Glomerular visceral epithelial cell (primary cell): Measurements from ENCODE around the gene RHOT2.
A peak's percentile ranks its signal among the peaks of the same experiment; 100 is the strongest.

Experiments
- DNase-seq: peaks from one replicate; pipeline ENCODE4 v3.0.0-alpha.2; 2016; ENCODE audit errors: extremely low spot score

Gene RHOT2

DNA sequence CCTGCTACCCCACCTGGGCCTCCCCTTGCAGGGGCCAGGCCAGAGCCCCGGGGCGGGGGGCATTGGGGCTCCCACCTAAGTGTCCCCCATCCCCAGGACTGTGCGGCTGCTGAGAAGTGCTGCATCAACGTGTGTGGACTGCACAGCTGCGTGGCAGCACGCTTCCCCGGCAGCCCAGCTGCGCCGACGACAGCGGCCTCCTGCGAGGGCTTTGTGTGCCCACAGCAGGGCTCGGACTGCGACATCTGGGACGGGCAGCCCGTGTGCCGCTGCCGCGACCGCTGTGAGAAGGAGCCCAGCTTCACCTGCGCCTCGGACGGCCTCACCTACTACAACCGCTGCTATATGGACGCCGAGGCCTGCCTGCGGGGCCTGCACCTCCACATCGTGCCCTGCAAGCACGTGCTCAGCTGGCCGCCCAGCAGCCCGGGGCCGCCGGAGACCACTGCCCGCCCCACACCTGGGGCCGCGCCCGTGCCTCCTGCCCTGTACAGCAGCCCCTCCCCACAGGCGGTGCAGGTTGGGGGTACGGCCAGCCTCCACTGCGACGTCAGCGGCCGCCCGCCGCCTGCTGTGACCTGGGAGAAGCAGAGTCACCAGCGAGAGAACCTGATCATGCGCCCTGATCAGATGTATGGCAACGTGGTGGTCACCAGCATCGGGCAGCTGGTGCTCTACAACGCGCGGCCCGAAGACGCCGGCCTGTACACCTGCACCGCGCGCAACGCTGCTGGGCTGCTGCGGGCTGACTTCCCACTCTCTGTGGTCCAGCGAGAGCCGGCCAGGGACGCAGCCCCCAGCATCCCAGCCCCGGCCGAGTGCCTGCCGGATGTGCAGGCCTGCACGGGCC is 35.2 kb upstream of the RHOT2 start:
- no peak for DNase-seq

DNA sequence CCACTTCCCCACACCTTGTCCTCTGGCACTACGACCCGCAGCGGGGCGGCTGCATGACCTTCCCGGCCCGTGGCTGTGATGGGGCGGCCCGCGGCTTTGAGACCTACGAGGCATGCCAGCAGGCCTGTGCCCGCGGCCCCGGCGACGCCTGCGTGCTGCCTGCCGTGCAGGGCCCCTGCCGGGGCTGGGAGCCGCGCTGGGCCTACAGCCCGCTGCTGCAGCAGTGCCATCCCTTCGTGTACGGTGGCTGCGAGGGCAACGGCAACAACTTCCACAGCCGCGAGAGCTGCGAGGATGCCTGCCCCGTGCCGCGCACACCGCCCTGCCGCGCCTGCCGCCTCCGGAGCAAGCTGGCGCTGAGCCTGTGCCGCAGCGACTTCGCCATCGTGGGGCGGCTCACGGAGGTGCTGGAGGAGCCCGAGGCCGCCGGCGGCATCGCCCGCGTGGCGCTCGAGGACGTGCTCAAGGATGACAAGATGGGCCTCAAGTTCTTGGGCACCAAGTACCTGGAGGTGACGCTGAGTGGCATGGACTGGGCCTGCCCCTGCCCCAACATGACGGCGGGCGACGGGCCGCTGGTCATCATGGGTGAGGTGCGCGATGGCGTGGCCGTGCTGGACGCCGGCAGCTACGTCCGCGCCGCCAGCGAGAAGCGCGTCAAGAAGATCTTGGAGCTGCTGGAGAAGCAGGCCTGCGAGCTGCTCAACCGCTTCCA is 34.4 kb upstream of the RHOT2 start:
- DNase-seq = no peak

DNA sequence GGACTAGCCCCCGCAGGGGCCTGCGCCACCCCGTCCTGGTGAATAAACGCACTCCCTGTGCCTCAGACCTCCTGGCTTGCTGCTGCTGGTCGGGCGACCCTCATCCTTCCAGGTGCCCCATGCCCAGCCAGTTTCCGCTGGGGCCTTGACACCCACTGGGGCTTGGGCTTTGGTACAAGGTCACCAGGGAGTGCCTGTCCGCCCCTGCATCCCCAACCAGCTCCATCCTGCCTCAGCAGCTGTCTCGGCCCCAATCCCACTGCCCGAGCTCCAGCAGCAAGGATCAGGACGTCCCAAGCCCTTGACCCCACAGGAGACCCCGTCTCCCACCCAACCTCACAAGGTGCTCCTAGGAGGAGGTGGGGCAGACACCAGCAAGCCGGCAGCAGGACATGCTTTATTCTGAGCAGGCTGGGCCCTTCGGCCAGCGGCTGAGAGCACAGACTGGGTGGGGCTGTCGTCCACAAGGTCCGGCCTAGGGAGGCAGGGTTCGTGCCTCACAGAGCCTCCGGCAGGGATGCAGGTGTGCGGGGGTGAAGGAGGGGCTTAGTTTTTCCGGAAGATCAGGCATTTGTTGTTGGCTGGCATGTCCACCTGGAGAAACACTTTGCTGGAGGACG is 33.8 kb upstream of the RHOT2 start:
- no peak for DNase-seq

DNA sequence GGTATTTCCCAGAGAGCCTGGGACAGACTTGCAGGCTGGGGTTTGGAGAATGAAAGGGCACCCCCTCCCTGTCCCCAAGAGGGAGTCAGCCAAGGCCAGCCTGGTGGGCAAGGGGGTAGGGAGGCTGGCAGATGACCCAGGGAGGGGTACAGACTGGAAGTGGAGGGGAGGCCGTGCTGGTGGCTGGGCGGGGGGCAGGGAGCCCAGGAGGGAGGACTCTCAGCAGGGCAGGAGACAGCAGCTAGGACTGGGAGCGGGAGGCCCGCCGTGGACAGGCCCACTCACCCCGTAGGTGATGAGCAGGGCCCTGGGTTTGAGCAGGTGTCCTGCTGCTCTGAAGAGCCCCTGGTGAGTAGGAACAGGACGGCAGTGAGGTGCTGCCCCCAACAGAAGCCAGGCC is 32.9 kb upstream of the RHOT2 start:
- DNase-seq = no peak

DNA sequence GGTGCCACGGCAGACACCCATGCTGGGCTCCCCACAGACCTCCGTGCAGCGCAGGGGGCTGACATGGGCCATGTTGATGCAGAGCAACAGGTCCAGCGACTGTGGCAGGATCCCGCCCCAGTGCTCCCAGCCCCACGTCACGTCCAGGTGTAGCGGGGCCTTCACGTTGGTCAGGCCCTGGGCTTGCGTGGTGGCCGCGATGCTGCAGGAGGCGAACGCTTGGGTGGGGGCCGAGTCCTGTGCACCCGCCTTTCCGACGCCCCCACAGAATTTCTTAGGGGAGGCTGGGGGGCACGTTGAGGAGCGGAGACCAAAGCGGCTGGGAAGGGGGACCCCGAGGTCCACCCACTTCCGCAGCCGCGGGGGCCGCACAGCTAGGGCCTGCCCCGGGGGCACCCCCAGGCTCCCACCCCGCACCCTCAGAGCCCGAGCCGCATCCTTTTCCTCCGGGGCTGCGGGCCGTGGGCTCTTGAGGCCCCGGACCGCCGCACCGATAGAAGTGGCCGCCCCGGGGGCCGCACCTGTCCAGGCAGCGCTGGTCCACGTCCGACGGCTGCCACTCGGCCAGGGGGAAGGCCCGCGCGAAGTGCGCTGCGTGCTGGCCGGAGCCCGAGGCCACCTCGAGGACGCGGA is 32.2 kb upstream of the RHOT2 start:
- no peak for DNase-seq

DNA sequence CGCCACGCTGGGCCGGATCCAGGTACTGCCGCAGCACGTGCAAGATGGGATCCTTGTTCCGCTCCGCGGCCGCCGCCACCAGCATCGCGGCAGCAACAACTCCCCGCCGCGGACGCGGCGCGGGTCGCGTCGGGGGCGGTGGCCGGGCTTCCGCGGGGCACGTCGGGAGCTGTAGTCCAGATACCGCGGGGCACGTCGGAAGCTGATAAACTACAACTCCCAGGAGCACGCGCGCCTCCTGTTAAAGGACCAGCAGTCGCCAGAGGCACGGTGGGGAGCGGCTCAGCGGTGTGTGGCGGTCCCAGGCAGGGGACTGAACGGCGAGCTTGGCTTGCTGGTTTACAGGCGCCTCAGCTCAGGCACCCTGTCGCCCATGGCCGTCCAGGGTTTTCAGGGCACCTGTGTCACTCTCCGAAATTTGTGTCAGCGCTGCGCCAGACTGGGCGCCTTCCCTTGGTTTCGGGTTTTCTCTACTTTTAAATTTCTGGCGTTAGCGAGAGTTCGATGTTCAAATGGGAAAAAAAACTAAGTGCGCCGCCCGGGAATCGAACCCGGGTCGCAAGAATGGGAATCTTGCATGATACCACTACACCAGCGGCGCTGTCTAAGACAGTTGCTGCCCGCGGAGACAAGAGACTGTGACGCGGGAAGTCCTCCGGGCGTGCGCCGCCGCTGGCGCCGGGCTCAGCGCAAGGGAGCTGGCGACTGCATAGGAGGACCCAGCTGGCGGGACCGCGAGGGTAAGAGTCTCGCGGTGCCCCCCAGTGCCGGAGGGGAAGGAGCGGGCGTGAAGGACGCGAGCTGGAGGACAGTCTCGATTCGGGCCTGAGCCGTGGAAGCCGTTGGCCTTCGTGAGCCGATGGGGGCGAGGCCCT is 31.5 kb upstream of the RHOT2 start, which contains the start of gene METTL26:
METTL26 (minus strand) TSS at position 100 of the 875 bp plus-strand sequence; CDS start at position 85, 15 bp downstream.
- peak; percentile 91 for DNase-seq

DNA sequence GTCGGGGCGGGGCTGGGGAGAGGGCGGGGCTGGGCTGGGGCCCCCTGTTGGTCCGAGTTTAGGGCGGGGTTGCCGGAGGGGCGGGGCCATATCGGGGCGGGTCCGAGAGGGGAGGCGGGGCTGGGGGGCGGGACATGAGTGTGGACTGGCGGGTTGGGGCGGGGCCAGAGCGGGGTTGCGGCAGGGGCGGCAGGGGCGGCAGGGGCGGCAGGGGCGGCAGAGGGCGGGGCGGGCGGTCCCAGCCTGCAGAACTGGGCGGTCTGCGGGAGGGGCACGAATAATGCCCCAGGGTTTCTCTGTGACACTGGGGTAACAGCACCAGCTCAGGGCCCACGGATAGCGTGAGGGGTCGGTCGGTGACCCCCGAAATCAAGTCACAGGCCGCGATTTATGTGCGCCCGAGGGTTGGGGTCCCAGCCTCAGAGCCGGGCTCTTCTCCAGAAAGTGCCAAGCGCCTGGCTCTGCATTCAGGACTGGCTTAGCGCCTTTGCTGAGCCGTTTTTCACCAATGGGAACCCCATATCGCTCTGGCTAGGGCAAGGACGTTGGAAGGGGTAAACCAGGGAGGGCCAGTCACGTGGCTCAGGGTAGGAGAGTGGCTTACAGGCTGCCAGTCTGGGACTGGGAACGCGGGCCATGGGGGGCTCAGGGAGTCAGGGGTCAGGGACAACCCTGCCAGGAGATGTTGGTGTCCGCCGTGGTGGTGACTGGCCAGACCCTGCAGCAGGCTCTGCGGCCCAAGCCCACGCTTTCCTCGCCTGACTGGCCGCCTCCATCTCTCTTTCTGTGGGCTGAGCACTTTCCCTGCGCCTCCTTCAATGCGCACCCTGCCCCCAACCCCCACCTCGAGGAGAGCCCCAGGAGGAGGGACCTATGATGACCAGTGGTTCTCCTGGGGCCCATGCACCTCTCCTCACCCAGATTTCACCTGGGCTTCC is 30.6 kb upstream of the RHOT2 start:
- DNase-seq = peak; percentile 93

DNA sequence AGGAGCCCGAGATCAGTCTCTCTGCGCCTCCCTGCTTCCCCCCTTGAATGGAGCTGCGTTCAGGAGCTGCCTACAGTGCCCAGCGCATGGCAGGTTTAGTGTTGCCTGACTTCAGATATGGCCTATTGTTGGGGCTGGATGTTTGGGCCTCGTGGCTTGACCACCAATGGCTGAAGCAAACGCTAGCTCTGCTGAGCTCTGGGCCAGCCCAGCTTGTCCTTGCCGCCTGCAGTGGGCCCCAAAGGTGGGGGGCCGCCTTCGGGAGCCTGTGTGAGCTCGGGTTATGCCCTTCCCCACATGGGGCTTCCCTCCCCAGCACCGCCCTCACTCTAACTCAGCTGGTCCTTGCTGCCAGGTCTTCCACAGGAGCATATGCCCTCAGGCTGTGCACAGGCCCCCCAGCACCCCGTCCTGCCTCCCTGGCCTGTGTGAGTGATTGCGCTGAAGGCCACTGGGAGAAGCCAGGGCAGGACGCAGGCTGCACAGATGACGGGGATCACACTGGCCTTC is 29.8 kb upstream of the RHOT2 start:
- DNase-seq = no peak

DNA sequence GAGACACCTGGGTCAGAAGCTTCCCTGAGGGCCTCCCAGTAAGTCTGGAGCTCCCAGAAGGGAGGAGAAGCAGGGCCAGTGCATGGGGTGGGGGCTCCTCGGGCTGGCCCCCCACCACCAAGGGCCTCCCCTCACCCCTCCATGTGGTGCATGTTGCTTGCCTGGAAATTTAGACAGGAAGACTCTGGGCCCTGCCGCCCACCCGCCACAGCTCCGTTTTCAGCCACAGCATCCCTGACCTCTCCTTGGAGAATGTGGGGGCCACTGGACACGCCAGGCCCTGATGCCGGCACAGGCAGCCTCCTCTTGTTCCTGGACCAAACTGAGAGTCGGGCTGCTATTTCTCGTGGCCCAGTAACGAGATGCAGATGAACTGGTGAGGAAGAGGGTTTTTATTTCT is 29.1 kb upstream of the RHOT2 start:
- no peak for DNase-seq

DNA sequence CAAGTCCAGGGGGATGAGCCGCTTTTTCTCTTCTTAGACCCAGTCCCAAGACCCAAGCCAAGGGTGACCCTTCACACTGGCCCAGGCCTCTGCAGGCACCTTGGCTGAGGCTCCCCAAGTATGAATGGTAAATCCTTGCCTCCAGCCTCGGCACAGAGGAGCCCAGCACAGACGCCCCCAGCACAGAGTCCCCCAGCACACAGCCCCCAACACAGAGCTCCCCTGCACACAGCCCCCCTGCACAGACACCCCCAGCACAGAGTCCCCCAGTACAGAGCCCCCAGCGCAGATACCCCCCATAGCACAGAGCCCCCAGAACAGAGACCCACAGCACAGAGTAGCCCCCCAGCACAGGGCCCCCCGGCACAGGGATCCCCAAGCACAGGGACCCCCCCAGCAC is 27.3 kb upstream of the RHOT2 start:
- DNase-seq = no peak

DNA sequence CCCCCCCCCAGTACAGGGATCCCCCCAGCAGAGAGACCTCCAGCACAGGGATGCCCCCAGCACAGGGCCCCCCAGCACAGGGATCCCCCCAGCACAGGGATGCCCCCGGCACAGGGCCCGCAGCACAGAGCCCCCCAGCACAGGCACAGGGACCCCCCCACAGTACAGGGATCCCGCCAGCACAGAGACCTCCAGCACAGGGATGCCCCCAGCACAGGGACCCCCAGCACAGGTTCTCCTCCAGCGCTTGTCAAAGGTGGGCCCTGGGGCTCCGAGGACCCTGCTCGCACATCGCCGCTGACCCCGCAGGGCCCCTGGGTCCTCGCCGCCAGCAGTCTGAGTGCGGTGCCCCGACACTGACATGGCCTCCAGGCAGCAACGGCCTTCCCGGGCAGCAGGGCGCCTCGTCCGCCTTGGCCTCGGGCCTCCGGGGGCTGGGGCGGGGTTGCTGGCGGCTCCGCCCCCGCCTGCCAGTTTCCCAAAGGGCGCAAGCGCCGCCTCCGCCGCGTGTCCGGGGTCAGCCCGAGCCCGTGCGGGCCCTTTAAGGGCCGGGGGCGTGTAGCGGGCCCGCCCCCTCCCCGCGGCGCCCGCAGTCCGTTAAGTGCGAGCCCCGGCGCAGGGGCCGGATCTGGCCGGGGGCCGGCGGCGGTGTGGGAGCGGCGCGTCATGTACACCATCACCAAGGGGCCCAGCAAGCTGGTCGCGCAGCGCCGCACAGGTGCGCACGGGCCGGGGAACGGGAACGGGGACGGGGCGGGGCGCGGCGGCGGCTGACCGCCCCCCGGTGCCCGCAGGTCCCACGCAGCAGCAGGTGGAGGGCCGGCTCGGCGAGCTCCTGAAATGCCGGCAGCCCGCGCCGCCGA is 26.4 kb upstream of the RHOT2 start, which contains the start of gene MCRIP2:
MCRIP2 (plus strand) TSS at position 503 of the 863 bp plus-strand sequence; CDS start at position 667, 164 bp downstream.
- DNase-seq = peak; percentile 75

DNA sequence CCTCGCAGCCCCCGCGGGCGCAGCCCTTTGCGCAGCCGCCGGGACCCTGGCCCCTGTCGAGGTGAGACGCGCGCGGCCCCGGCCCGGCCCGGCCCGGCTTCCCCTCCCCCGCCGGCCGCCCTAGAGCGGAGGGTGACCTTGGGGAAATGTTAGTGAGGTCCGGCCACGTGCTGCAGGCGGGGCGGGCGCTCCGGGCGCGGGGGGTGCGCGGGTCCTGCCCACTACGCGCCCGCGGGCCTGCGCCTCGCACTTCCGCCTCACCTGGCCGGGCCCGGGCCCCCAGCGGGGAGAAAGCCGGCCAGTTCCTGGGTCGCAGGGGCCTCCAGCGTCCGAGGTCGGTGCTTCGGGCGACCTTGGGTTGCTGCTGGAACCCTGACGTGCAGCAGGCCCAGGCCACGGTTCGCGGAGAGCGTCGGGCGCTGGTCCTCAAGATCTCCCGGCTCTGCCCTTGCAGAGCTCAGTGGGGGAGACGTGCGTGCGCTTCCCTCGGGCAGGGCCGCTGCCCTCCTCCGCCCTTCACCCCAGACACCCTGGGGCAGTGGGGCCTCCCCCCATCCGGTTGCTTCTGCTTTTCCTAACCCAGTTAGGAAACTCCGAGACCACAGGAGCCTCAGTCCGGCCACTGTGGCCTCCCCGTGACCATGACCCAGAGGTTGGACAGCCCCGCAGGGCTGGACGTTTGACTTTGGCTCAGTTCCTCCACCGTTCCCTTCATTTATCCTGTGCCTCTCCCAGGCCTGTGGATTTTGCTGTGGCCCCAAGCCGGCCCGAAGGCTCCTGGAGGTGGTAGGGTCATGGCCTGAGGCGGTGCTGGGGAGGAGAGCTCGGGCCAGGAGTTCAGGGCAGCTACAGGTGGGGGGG is 25.5 kb upstream of the RHOT2 start:
- no peak for DNase-seq

DNA sequence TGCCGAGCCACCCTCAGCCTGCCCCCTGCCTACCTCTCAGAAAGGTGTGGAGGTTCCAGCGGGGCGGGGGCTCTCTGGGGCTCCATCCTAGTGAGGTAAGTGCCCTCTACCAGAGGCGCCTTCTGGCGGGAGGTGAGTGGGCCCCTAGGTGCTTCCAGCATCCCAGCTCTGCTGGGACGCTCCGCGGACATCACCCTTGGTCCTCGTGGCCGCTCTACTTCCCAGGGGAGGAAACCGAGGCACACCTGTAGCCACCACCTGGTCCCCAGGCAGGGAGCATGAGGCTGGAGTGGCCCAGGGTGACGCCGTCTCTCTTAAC is 24.9 kb upstream of the RHOT2 start:
- no peak for DNase-seq

DNA sequence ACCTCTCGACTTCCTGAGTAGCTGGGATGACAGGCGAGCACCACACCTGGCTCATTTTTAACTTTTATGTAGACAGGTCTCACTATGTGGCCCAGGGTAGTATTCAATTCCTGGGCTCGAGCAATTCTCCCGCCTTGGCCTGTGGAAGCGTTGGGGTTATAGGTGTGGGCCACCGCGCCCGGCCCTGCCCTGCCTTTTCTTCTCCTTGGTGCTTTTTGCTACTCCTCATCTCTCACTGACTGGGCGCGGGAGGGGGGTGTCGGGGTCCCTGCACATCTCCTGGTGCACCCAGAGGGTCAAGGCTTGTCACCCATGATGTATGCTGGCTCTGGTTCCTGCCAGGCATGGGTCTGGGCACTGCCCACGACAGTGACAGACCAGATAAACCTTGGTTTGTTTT is 23.4 kb upstream of the RHOT2 start:
- DNase-seq = no peak

DNA sequence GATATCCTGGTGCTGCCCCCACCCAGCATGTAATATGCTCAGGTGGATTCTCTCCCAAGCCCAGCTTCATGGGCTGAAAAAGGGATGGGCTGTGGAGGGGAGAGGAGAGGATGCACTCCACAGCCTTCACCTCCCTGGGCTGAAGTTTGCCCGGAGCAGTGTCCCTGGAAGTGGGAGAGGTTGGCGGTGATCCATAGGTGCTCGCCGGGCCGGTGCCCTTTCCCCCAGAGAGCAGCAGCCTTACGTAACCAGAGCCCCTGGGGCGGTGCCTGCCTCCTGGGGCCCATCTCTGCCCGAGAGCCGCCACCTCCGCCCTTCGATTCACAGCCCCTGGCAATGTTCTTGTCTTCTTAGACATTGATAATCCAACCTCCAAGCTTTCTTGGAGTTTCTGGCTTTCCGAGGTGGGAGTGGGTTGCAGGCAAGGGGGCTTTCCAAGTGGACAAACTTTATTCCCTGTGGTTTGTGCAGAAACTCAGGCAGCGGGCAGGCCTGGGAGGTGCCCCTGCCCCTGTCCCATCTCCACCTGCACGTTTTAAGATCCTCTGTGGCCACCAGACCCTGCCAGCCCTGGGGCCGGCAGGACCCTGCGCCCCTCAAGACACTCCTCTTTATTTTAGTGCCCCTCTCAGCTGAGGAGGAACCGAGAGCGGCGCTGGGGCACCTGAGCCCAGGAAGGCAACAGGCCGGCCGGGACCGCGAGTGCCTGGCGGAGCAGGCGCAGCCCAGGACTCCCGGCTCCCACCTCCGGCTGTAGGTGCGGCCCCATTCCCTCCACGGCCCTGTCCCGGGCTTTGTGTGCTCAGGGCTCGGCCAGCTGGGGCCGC is 21.9 kb upstream of the RHOT2 start:
- no peak for DNase-seq

DNA sequence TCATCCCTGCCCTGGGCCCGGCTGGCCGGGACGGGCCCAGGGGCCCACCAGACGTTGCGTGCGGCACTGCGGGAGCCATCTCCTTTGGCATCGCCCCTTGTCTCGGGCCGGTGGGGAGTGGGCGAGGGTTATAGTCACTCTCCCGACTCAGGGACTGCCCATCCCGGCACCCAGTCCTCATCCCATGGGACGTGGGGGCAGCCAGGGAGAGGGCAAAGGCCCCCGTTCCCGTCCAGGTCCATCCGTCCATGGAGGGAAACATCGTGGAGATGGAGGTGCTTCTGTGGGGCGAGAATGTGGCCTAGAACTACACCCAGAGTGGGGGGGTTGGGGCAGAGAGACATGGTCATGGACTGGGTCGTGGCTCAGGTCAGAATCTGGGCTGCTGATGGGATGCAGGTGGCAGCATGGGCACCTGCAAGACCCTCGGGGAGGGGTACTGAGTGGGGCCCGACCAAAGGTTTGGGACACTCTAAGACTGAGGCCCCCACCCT is 21.2 kb upstream of the RHOT2 start:
- no peak for DNase-seq
